Measurements from ENCODE around the gene PNO1. TPM values are rescaled to one million over a fixed set of nuclear protein-coding genes. Genes with fewer than 3 reads are reported as not detected.

Gene PNO1
- total and polyA plus RNA-seq, 9 donors = 13.5 to 20.7 (median 16.2) TPM

DNA sequence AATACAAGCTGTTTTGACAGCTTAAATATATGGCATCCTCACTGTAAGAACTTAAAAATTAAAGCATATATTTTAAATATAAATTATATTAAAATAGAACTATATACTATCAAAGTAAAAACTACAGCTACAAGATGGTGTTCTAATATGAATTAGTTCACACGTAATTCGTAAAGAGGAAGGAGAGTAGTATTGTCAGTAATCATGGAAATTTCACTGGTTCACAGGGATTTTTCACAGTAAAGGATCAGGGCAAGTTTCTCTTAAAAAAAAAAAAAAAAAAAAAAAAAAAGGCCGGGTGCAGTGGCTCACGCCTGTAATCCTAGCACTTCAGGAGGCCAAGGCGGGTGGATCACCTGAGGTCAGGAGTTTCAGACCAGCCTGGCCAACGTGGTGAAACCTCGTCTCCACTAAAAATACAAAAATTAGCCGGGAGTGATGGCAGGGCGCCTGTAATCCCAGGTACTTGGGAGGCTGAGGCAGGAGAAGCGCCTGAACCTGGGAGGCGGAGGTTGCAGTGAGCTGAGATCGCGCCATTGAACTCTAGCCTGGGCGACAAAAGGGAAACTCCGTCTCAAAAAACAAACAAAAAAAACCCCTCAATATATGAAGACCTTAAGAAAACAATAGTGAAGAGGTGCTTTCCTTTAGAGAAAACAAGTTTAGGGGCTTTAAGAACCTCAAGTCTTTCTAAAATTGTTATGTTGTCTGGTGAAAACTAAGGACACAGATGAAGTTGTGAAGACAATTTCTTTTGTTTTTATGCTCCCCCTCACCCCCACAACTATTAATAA, 32.5 kb downstream of the PNO1 start:
- no peak for DNase-seq
- H3K9me3 ChIP-seq (replicated peaks; ENCODE audit: control insufficient read depth, low read depth, low read length) = no peaks in the 10 kb centered on the region
- no peaks in the 10 kb centered on the region for H3K36me3 ChIP-seq (ENCODE audit: control insufficient read depth, insufficient read depth, low read length)
- no peak overlapping the region for H3K27ac ChIP-seq (ENCODE audit: low read length)
- no peak overlapping the region for H3K4me3 ChIP-seq (ENCODE audit: low read length)
- no CpG with 5 or more reads among the region's 15 CpGs for WGBS (ENCODE audit: insufficient coverage)
- H3K4me1 ChIP-seq (ENCODE audit: control insufficient read depth, insufficient read depth, low read length) = no peaks in the 10 kb centered on the region
- no peaks in the 10 kb centered on the region for H3K27me3 ChIP-seq (ENCODE audit: control insufficient read depth, insufficient read depth, low read length)

- no CpG with 5 or more reads among the region's 3 CpGs for WGBS (ENCODE audit: insufficient coverage)
- Histone ChIP-seq H3K9me3 (replicated peaks; ENCODE audit: control insufficient read depth, low read depth, low read length) (no peaks in the 10 kb centered on the region), H3K27ac (ENCODE audit: low read length) (no peak overlapping the region), H3K27me3 (ENCODE audit: control insufficient read depth, insufficient read depth, low read length) (no peaks in the 10 kb centered on the region), H3K4me3 (ENCODE audit: low read length) (no peak overlapping the region), H3K4me1 (ENCODE audit: control insufficient read depth, insufficient read depth, low read length) (no peaks in the 10 kb centered on the region), H3K36me3 (ENCODE audit: control insufficient read depth, insufficient read depth, low read length) (no peaks in the 10 kb centered on the region)
- DNase-seq = no peak
Measured at GRCh38 chr2:68190991-68191731, 33.5 kb downstream of the PNO1 start.

GRCh38 chr2:68193144-68193543, 35.5 kb downstream of the PNO1 start:
- Histone ChIP-seq H3K36me3 (ENCODE audit: control insufficient read depth, insufficient read depth, low read length) (no peaks in the 10 kb centered on the region), H3K27me3 (ENCODE audit: control insufficient read depth, insufficient read depth, low read length) (no peaks in the 10 kb centered on the region), H3K4me1 (ENCODE audit: control insufficient read depth, insufficient read depth, low read length) (no peaks in the 10 kb centered on the region), H3K27ac (ENCODE audit: low read length) (no peak overlapping the region), H3K9me3 (replicated peaks; ENCODE audit: control insufficient read depth, low read depth, low read length) (no peaks in the 10 kb centered on the region), H3K4me3 (ENCODE audit: low read length) (no peak overlapping the region)
- DNase-seq = peak; percentile 7
- no CpG with 5 or more reads among the region's 3 CpGs for WGBS (ENCODE audit: insufficient coverage)

GRCh38 chr2:68193787-68194372, 36.2 kb downstream of the PNO1 start:
- Histone ChIP-seq H3K27me3 (ENCODE audit: control insufficient read depth, insufficient read depth, low read length) (no peaks in the 10 kb centered on the region), H3K27ac (ENCODE audit: low read length) (no peak overlapping the region), H3K4me3 (ENCODE audit: low read length) (no peak overlapping the region), H3K36me3 (ENCODE audit: control insufficient read depth, insufficient read depth, low read length) (no peaks in the 10 kb centered on the region), H3K9me3 (replicated peaks; ENCODE audit: control insufficient read depth, low read depth, low read length) (no peaks in the 10 kb centered on the region), H3K4me1 (ENCODE audit: control insufficient read depth, insufficient read depth, low read length) (no peaks in the 10 kb centered on the region)
- DNase-seq = peak; percentile 38
- no CpG with 5 or more reads among the region's 4 CpGs for WGBS (ENCODE audit: insufficient coverage)

DNA sequence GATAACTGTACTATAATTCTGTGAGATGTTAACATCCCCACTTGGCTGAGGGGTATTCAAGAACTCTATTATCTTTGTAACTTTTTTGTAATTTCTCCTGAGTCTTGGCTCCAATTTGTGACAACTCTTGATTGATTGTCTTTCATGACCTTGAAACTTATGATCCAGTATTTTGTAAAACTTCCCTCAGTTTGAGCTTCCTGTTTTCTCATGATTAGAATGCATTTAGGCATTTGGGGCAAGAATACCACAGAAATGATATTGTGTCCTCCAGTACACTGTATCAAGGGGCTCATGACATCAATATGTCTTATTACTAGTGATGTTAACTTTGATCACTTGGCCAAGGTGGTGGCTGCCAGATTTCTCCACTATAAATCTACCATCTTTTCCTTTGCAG, 37.4 kb downstream of the PNO1 start:
- Histone ChIP-seq H3K27ac (ENCODE audit: low read length) (no peak overlapping the region), H3K9me3 (replicated peaks; ENCODE audit: control insufficient read depth, low read depth, low read length) (no peaks in the 10 kb centered on the region), H3K4me3 (ENCODE audit: low read length) (no peak overlapping the region), H3K4me1 (ENCODE audit: control insufficient read depth, insufficient read depth, low read length) (no peaks in the 10 kb centered on the region), H3K27me3 (ENCODE audit: control insufficient read depth, insufficient read depth, low read length) (no peaks in the 10 kb centered on the region), H3K36me3 (ENCODE audit: control insufficient read depth, insufficient read depth, low read length) (no peaks in the 10 kb centered on the region)
- DNase-seq = no peak

GRCh38 chr2:68196120-68196716, 38.5 kb downstream of the PNO1 start:
- no CpG with 5 or more reads among the region's 4 CpGs for WGBS (ENCODE audit: insufficient coverage)
- no peaks in the 10 kb centered on the region for H3K4me1 ChIP-seq (ENCODE audit: control insufficient read depth, insufficient read depth, low read length)
- peak; percentile 51 for DNase-seq

GRCh38 chr2:68200157-68200787, 42.6 kb downstream of the PNO1 start:
- Histone ChIP-seq H3K4me3 (ENCODE audit: low read length) (no peak overlapping the region), H3K27ac (ENCODE audit: low read length) (no peak overlapping the region), H3K27me3 (ENCODE audit: control insufficient read depth, insufficient read depth, low read length) (no peaks in the 10 kb centered on the region), H3K9me3 (replicated peaks; ENCODE audit: control insufficient read depth, low read depth, low read length) (no peaks in the 10 kb centered on the region), H3K36me3 (ENCODE audit: control insufficient read depth, insufficient read depth, low read length) (no peaks in the 10 kb centered on the region), H3K4me1 (ENCODE audit: control insufficient read depth, insufficient read depth, low read length) (no peaks in the 10 kb centered on the region)
- 100% methylated on average over 2 of the region's 4 CpGs for WGBS (ENCODE audit: insufficient coverage)
- DNase-seq = no peak

More at GRCh38 chr2:68196120-68196716, 38.5 kb downstream of the PNO1 start:
- H3K4me3 ChIP-seq (ENCODE audit: low read length) = no peak overlapping the region
- H3K27me3 ChIP-seq (ENCODE audit: control insufficient read depth, insufficient read depth, low read length) = no peaks in the 10 kb centered on the region
- no peaks in the 10 kb centered on the region for H3K9me3 ChIP-seq (replicated peaks; ENCODE audit: control insufficient read depth, low read depth, low read length)
- no peak overlapping the region for H3K27ac ChIP-seq (ENCODE audit: low read length)
- H3K36me3 ChIP-seq (ENCODE audit: control insufficient read depth, insufficient read depth, low read length) = no peaks in the 10 kb centered on the region

- Histone ChIP-seq H3K36me3 (ENCODE audit: control insufficient read depth, insufficient read depth, low read length) (no peaks in the 10 kb centered on the region), H3K4me1 (ENCODE audit: control insufficient read depth, insufficient read depth, low read length) (no peaks in the 10 kb centered on the region), H3K9me3 (replicated peaks; ENCODE audit: control insufficient read depth, low read depth, low read length) (no peaks in the 10 kb centered on the region), H3K27me3 (ENCODE audit: control insufficient read depth, insufficient read depth, low read length) (no peaks in the 10 kb centered on the region), H3K27ac (ENCODE audit: low read length) (no peak overlapping the region), H3K4me3 (ENCODE audit: low read length) (no peak overlapping the region)
- WGBS (ENCODE audit: insufficient coverage) = 60% methylated on average over 1 of the region's 3 CpGs
- no peak for DNase-seq
Measured at GRCh38 chr2:68203587-68203986, 45.9 kb downstream of the PNO1 start.

GRCh38 chr2:68206793-68207192, 49.1 kb downstream of the PNO1 start:
- no peaks in the 10 kb centered on the region for H3K27me3 ChIP-seq (ENCODE audit: control insufficient read depth, insufficient read depth, low read length)
- no peak overlapping the region for H3K27ac ChIP-seq (ENCODE audit: low read length)
- no peak overlapping the region for H3K4me3 ChIP-seq (ENCODE audit: low read length)
- no peaks in the 10 kb centered on the region for H3K36me3 ChIP-seq (ENCODE audit: control insufficient read depth, insufficient read depth, low read length)
- no peak for DNase-seq
- no peaks in the 10 kb centered on the region for H3K9me3 ChIP-seq (replicated peaks; ENCODE audit: control insufficient read depth, low read depth, low read length)
- no peaks in the 10 kb centered on the region for H3K4me1 ChIP-seq (ENCODE audit: control insufficient read depth, insufficient read depth, low read length)

DNA sequence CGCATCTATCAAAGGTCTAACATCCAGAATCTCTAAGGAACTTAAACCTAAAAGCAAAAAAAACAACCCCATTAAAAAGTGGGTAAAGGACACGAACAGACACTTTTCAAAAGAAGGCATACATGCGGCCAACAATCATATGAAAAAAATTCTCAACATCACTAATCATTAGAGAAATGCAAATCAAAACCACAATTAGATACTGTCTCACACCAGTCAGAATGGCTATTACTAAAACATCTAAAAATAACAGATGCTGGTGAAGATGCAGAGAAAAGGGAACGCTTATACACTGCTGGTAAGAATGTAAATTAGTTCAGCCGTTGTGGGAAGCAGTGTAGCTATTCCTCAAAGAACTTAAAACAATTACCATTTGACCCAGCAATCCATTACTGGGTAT, 56.7 kb downstream of the PNO1 start:
- Histone ChIP-seq H3K4me1 (ENCODE audit: control insufficient read depth, insufficient read depth, low read length) (peaks cover 3% of the 10 kb centered on the region), H3K36me3 (ENCODE audit: control insufficient read depth, insufficient read depth, low read length) (peaks cover 3% of the 10 kb centered on the region), H3K9me3 (replicated peaks; ENCODE audit: control insufficient read depth, low read depth, low read length) (no peaks in the 10 kb centered on the region), H3K4me3 (ENCODE audit: low read length) (no peak overlapping the region), H3K27me3 (ENCODE audit: control insufficient read depth, insufficient read depth, low read length) (no peaks in the 10 kb centered on the region), H3K27ac (ENCODE audit: low read length) (no peak overlapping the region)
- no peak for DNase-seq
- 100% methylated on average over 2 of the region's 5 CpGs for WGBS (ENCODE audit: insufficient coverage)

Measured in muscle of leg (tissue), 11 donors.